IPS DF 19.7 (cell line): ENCODE measurements around the gene CELF3.
"Not testable (repeated sequence)": the region's sequence is repeated elsewhere in the genome, so short reads cannot be mapped to it uniquely, and the experiment has no call there.

Source experiments
- DNase-seq: peaks from one replicate; pipeline ENCODE4 v3.0.0-alpha.2; 2013; ENCODE audit warnings: low read depth, low spot score

CELF3 gene

GRCh38 chr1:151716771-151717631 is at the start of gene CELF3:
Gene CELF3 (minus strand): TSS chr1:151716803. CDS start chr1:151716020, 783 bp downstream.
- DNase-seq, result peak; percentile 35

- DNase-seq, result no peak
Measured at GRCh38 chr1:151763990-151764389, 47.4 kb upstream of the CELF3 start.

GRCh38 chr1:151762941-151763921 is 46.6 kb upstream of the CELF3 start, which contains the start of gene MRPL9:
Gene MRPL9 (minus strand): TSS chr1:151763496. CDS start chr1:151763479, 17 bp downstream.
- peak; percentile 20 for DNase-seq

GRCh38 chr1:151760597-151761385 is 44.2 kb upstream of the CELF3 start:
- DNase-seq, result no peak

GRCh38 chr1:151759241-151759640 is 42.6 kb upstream of the CELF3 start:
- DNase-seq, result no peak

GRCh38 chr1:151756291-151756690 is 39.7 kb upstream of the CELF3 start:
- DNase-seq, result no peak

- no peak for DNase-seq
Measured at GRCh38 chr1:151741516-151741915, 24.9 kb upstream of the CELF3 start.

GRCh38 chr1:151739590-151740355 is 23.2 kb upstream of the CELF3 start:
- DNase-seq, result no peak

- no peak for DNase-seq
Measured at GRCh38 chr1:151737479-151737878, 20.9 kb upstream of the CELF3 start.

GRCh38 chr1:151737026-151737425 is 20.4 kb upstream of the CELF3 start:
- no peak for DNase-seq

- DNase-seq, result not testable (repeated sequence)
Measured at GRCh38 chr1:151733995-151734394, 17.4 kb upstream of the CELF3 start.

GRCh38 chr1:151733126-151733525 is 16.5 kb upstream of the CELF3 start:
- no peak for DNase-seq

GRCh38 chr1:151729966-151730291 is 13.3 kb upstream of the CELF3 start:
- DNase-seq, result no peak

- DNase-seq, result no peak
Measured at GRCh38 chr1:151729157-151729965, 12.8 kb upstream of the CELF3 start.

- DNase-seq, result no peak
Measured at GRCh38 chr1:151728151-151729054, 11.8 kb upstream of the CELF3 start.

- no peak for DNase-seq
Measured at GRCh38 chr1:151723726-151724370, 7.2 kb upstream of the CELF3 start.

- DNase-seq, result no peak
Measured at GRCh38 chr1:151721788-151722510, 5.3 kb upstream of the CELF3 start.
